ENCODE results near the gene TNKS1BP1. TPM values are rescaled to one million over a fixed set of nuclear protein-coding genes. Genes with fewer than 3 reads are reported as not detected.

TNKS1BP1 gene
- total RNA-seq, 1 donor from 2014 or later: 147 TPM

GRCh38 chr11:57273448-57274058, 51.2 kb downstream of the TNKS1BP1 start:
- H3K4me1 ChIP-seq: peaks cover 29% of the 10 kb centered on the region

GRCh38 chr11:57269571-57270021, 55.2 kb downstream of the TNKS1BP1 start:
- TF ChIP-seq CTCF (IDR thresholded peaks at IDR 0.05): no peak
- no peaks in the 10 kb centered on the region for H3K27me3 ChIP-seq (ENCODE audit: low read depth)
- H3K27ac ChIP-seq: no peak overlapping the region
- DNase-seq (no peak), ATAC-seq (no peak)
- intact Hi-C loops (cut with DNase I): no loop called here
- peaks cover 6% of the 10 kb centered on the region for H3K9me3 ChIP-seq
- no peaks in the 10 kb centered on the region for H3K36me3 ChIP-seq
- peaks cover 5% of the 10 kb centered on the region for H3K4me1 ChIP-seq
- no peak overlapping the region for H3K4me3 ChIP-seq

More at GRCh38 chr11:57273448-57274058, 51.2 kb downstream of the TNKS1BP1 start:
- no peaks in the 10 kb centered on the region for H3K27me3 ChIP-seq (ENCODE audit: low read depth)
- peaks cover 6% of the 10 kb centered on the region for H3K9me3 ChIP-seq
- H3K36me3 ChIP-seq: no peaks in the 10 kb centered on the region
- no peak overlapping the region for H3K27ac ChIP-seq
- H3K4me3 ChIP-seq: no peak overlapping the region
- TF ChIP-seq CTCF (IDR thresholded peaks at IDR 0.05): no peak
- ATAC-seq (no peak), DNase-seq (no peak)
- intact Hi-C loops (cut with DNase I): no loop called here

GRCh38 chr11:57266157-57266556, 58.6 kb downstream of the TNKS1BP1 start:
- DNase-seq (no peak), ATAC-seq (no peak)
- Histone ChIP-seq H3K4me3 (no peak overlapping the region), H3K27me3 (ENCODE audit: low read depth) (no peaks in the 10 kb centered on the region), H3K4me1 (peaks cover 5% of the 10 kb centered on the region), H3K36me3 (no peaks in the 10 kb centered on the region), H3K27ac (no peak overlapping the region), H3K9me3 (no peaks in the 10 kb centered on the region)
- intact Hi-C loops (cut with DNase I): no loop called here
- TF ChIP-seq CTCF (IDR thresholded peaks at IDR 0.05): no peak

- H3K4me3 ChIP-seq: no peak overlapping the region
- H3K9me3 ChIP-seq: no peaks in the 10 kb centered on the region
- H3K4me1 ChIP-seq: no peaks in the 10 kb centered on the region
- no peak overlapping the region for H3K27ac ChIP-seq
- TF ChIP-seq CTCF (IDR thresholded peaks at IDR 0.05): no peak
- H3K27me3 ChIP-seq (ENCODE audit: low read depth): no peaks in the 10 kb centered on the region
- no peaks in the 10 kb centered on the region for H3K36me3 ChIP-seq
- ATAC-seq: no peak
- DNase-seq: no peak
- intact Hi-C loops (cut with DNase I): no loop called here
These were observed 61.4 kb downstream of the TNKS1BP1 start for GRCh38 chr11:57263351-57263750.

GRCh38 chr11:57262157-57262556, 62.6 kb downstream of the TNKS1BP1 start:
- Histone ChIP-seq H3K4me3 (no peak overlapping the region), H3K9me3 (peaks cover under 1% of the 10 kb centered on the region), H3K36me3 (no peaks in the 10 kb centered on the region), H3K27ac (no peak overlapping the region), H3K4me1 (no peaks in the 10 kb centered on the region), H3K27me3 (ENCODE audit: low read depth) (no peaks in the 10 kb centered on the region)
- no peak for TF ChIP-seq CTCF (IDR thresholded peaks at IDR 0.05)
- intact Hi-C loops (cut with DNase I): no loop called here
- ATAC-seq (no peak), DNase-seq (no peak)
